Hematopoietic multipotent progenitor cell treated with erythropoietin and hydrocortisone succinate and interleukin-3 and kit ligand, for 17 days (in vitro differentiated cells): ENCODE results near the gene TULP4.
"Not testable (repeated sequence)": the region's sequence is repeated elsewhere in the genome, so short reads cannot be mapped to it uniquely, and the experiment has no call there.

Experiments used
- DNase-seq: peaks from one replicate; pipeline ENCODE4 v3.0.0-alpha.2; 2015; ENCODE audit warnings: low spot score

The TULP4 gene

GRCh38 chr6:158391276-158391675 lies 79.0 kb downstream of the TULP4 start:
- DNase-seq = no peak

- DNase-seq = not testable (repeated sequence)
Observed at GRCh38 chr6:158391977-158392376, 79.7 kb downstream of the TULP4 start.

GRCh38 chr6:158396136-158396535 lies 83.9 kb downstream of the TULP4 start:
- DNase-seq = no peak

GRCh38 chr6:158397578-158397977 lies 85.3 kb downstream of the TULP4 start:
- DNase-seq = no peak

DNA sequence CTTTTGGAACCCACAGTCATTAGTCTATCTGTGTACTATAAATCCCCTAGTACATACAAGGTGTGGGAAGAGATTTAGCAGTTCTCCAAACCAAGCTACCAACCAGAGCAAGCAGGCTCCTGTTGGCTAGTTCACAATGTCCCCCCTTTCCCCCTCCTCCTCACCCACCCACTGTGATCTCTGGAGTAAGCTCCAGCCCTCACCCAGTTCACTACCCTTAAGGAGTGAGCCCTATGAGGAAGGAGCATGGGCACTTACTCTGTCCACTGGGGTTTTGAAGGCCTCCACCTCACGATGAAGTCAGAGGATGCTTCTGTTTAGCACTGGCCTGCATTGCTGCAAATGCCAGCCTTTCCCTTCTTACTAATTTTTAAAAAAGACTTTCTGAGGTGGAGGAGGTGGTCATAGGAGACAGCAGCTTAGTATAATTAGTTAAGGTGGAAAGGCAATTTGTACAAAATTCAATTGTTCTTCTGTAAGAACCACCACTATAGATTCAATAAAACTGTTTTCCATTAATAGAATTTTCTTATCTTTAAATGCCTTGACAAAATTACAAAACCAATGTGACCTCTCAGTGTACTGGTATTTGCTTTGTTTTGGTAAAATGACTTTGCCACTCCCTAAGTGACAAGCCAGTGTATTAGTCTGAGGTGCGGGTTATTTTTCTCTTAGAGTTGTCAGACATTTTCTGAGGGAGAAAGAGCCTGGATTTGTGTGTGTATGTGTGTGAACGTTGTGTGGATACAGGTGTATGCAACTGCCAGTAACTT lies 86.2 kb downstream of the TULP4 start:
- DNase-seq = no peak

DNA sequence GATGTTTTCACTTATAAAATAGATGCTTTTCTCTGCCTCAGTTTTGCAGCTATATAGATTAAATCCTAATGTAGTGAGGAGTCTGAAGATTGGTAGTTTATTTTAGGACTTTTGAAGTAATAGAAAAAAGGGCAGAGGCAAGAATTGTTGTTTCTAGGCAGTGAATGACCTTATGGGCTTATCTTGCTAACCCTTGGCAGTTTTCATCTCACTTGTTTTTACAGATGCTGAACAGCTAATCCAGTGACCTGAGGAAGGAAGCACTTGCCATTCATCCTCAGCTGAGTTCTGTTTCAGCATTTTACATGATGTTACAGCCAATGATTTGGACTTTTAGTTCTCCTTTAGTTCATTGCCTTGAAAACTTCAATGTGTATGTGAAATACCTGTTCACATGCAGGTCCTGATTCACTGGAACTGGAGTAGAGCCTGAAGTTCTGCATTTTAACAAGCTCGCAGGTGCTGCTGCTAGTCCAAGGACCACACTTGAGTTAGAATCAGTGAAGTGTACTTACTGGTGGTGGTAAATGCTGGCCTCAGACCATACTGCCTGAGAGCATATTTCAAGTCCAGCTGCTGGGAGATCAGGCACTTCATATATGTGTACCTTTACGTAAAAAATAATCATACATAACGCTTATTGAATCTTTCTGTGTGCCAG lies 86.9 kb downstream of the TULP4 start:
- no peak for DNase-seq

- DNase-seq = no peak
Observed at GRCh38 chr6:158402184-158402583, 89.9 kb downstream of the TULP4 start.

DNA sequence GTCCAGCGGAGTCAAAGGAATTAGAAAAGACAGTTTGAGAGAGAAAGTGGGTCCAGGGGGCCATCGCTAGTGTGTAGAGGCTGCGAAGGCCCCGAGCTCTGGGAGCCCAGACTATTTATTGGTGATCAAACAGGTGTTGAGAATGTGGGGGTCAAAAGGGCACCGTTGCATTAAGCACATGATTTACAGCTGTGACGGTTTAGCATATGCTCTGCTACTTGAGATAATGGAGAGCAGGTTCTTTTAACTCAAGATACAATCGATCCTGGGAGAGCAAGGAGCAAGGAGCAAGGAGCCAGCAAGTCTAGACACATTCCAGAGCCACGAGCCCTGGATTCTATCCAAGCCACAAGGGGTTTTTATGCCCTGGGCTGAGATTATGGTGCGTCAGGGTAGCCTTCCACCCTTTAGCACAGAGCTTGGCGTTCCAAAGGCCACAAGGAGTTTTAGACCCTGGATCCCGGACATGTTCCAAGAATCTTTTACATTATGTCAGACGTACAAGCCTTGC lies 93.1 kb downstream of the TULP4 start:
- DNase-seq = not testable (repeated sequence)

- no peak for DNase-seq
Observed at GRCh38 chr6:158405933-158406332, 93.7 kb downstream of the TULP4 start.

GRCh38 chr6:158406736-158407135 lies 94.5 kb downstream of the TULP4 start:
- no peak for DNase-seq

DNA sequence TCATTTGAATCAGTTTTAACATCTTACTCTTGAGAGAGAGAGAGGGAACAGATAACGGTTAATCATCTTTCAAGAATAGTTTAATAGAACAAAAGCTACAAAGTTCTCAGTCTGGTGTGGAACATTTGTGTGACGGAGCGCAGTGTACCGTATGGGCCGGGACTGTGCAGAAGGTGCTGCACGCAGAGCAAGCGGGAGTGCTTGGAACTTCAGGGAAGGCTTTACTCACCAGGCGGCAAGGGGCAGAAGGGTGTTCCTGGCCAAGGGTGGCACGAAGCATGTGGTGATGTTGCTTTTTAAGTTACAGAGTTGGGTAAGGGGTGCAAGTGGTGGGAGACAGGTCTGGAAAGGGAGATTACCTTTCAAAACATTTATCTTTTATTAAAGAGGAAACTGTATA lies 95.7 kb downstream of the TULP4 start:
- no peak for DNase-seq

DNA sequence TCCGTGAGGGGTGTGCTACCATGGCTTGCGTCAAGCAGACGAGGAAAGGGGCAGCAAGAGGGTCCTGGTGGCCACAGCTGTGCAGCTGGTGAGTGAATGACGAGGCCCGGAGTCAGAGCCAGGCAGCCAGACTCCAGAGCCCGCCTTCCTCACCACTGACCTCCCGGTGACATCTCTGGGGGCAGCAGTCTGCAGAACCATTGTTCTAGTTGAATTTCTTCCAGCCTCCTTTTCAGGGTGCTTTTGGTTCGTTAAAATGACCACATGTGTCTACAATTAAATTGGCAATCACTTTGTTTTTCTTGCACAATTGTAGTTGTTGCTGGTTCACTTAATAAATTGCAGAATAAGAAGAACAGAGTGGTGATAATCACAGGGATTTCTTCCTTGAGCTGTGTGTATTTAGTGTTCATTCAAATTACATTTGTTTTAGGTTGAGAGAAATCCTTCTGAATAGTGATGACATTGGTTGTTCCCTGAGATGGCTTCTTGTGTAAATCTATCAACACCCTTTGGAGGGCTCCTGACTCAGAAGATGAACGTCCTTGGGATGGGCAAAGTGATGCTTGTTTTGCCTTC lies 96.4 kb downstream of the TULP4 start:
- no peak for DNase-seq

- DNase-seq = no peak
Observed at GRCh38 chr6:158409451-158409850, 97.2 kb downstream of the TULP4 start.

GRCh38 chr6:158410784-158411183 lies 98.5 kb downstream of the TULP4 start:
- no peak for DNase-seq

GRCh38 chr6:158411998-158412397 lies 99.7 kb downstream of the TULP4 start:
- DNase-seq = no peak

DNA sequence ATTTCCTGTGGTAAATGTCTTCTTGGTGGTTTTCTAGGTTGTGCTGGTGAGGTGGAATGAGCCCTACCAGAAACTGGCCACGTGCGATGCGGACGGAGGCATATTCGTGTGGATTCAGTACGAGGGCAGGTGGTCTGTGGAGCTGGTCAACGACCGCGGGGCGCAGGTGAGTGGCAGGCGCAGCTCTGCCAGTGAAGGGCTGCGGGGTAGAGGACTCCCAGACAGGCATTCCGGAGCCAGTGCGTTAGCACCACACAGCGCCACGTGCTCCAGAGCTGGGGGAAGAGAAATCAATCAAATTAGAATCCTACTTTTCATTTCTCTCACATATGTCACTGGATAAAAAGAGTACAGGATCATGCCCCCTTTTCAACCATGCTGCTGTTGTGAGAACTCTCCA lies 100.8 kb downstream of the TULP4 start:
- DNase-seq = no peak

GRCh38 chr6:158413814-158414565 lies 101.7 kb downstream of the TULP4 start:
- DNase-seq = no peak

GRCh38 chr6:158414851-158415262 lies 102.6 kb downstream of the TULP4 start:
- no peak for DNase-seq

- DNase-seq = no peak
Observed at GRCh38 chr6:158415666-158416065, 103.4 kb downstream of the TULP4 start.

- no peak for DNase-seq
Observed at GRCh38 chr6:158416883-158417759, 104.9 kb downstream of the TULP4 start.

DNA sequence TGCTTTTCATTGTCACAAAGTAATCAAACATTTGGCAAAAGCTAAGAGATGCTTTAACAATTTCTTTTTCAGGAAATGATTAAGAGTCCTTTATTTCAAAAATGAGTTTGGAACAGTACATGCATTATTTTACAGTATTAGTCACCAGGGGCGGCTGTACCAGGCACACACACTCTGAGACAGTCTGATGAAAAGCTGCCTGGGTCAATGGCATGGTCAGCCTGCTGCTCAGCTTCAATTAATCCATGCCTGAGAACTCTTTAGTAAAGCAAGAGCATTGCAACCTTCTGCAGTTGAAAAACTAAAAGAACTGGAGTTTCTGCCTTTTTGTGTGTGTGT lies 105.5 kb downstream of the TULP4 start:
- no peak for DNase-seq

DNA sequence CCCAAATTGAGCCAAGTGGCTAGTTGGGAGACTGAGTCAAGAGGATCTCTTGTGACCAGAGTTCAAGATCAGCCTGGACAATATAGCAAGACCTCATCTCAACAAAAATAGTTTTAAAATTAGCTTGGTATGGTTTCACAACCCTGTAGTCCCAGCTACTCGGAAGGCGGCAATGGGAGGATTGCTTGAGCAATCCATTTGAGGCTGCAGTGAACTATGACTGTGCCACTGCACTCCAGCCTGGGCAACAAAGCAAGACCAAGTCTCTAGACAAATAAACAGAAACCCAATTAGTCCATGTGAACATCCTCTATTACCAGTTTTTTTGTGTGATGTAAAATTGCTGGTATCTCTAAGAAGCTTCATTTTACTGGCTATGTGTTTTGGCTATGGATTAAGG lies 106.2 kb downstream of the TULP4 start:
- no peak for DNase-seq
